IMR-90 (cell line): ENCODE data around the gene TRIO. TPM values are rescaled to one million over a fixed set of nuclear protein-coding genes. Genes with fewer than 3 reads are reported as not detected.

ENCODE experiments used
- ATAC-seq: fragments of 200-7000 bp; cut with Tn5 transposase; 2 replicates; pipeline ENCODE4 v1.9.1; 2020; ENCODE audit warnings: low read depth, mild to moderate bottlenecking, moderate library complexity
- BruUV-seq: library from RNA; stranded (reverse); fragments of 400-500 nt; replicated peaks from 2 replicates; lab custom pipeline; 2021; lab: Mats Ljungman, UMichigan
- CTCF ChIA-PET: fragments of 300-600 bp; formaldehyde crosslinking; extraction: SDS; loops from one replicate; lab custom pipeline; 2021; ENCODE audit warnings: antibody characterized with exemption; lab: Yijun Ruan, JAX
- POLR2A ChIA-PET: fragments of 300-600 bp; sonication (Branson Sonifier 250); formaldehyde crosslinking; loops from one replicate; lab custom pipeline; 2022; ENCODE audit warnings: antibody characterized with exemption; ENCODE audit not compliant: unreplicated experiment; lab: Charles Lee
- DNase-seq: peaks from one replicate; pipeline ENCODE4 v3.0.0; 2013
- H2AFZ ChIP-seq: replicated peaks from 2 replicates; pipeline ENCODE3; 2013; ENCODE audit warnings: low read length, mild to moderate bottlenecking; ENCODE audit not compliant: poor library complexity
- H2AK5ac ChIP-seq: 2 replicates; pipeline ENCODE4 v1.6.1; 2013; ENCODE audit warnings: low read depth, low read length, inconsistent platforms
- H2AK9ac ChIP-seq: replicated peaks from 2 replicates; pipeline ENCODE3; 2013; ENCODE audit warnings: mild to moderate bottlenecking, low read depth, low read length, moderate library complexity; ENCODE audit not compliant: poor library complexity
- H2BK120ac ChIP-seq: 2 replicates; pipeline ENCODE4 v1.6.1; 2013; ENCODE audit warnings: low read depth, low read length, inconsistent platforms
- H2BK15ac ChIP-seq: 3 replicates; pipeline ENCODE4 v1.6.1; 2013; ENCODE audit warnings: low read depth, low read length, inconsistent platforms
- H2BK20ac ChIP-seq: 2 replicates; pipeline ENCODE4 v1.6.1; 2013; ENCODE audit warnings: low read depth, mild to moderate bottlenecking, inconsistent platforms, low read length, moderate library complexity
- H2BK5ac ChIP-seq: 2 replicates; pipeline ENCODE4 v1.6.1; 2013; ENCODE audit warnings: mild to moderate bottlenecking, low read depth, low read length, inconsistent platforms; ENCODE audit not compliant: poor library complexity, severe bottlenecking
- H3K14ac ChIP-seq: replicated peaks from 2 replicates; pipeline ENCODE4 v1.6.1; 2013; ENCODE audit warnings: low read depth, low read length, inconsistent platforms
- H3K18ac ChIP-seq: 2 replicates; pipeline ENCODE4 v1.6.1; 2013; ENCODE audit warnings: low read depth, low read length, control low read depth
- H3K23ac ChIP-seq: 2 replicates; pipeline ENCODE4 v1.6.1; 2013; ENCODE audit warnings: low read depth, low read length, inconsistent platforms
- H3K27ac ChIP-seq: 2 replicates; pipeline ENCODE4 v1.5.1; 2013; ENCODE audit warnings: mild to moderate bottlenecking, control low read depth, low read length; ENCODE audit not compliant: insufficient read depth
- H3K27me3 ChIP-seq: 2 replicates; pipeline ENCODE4 v1.6.1; 2013; ENCODE audit warnings: low read length; ENCODE audit not compliant: control insufficient read depth, insufficient read depth
- H3K36me3 ChIP-seq: 2 replicates; pipeline ENCODE4 v1.6.1; 2013; ENCODE audit warnings: low read length, mixed read lengths; ENCODE audit not compliant: control insufficient read depth, insufficient read depth
- H3K4ac ChIP-seq: 2 replicates; pipeline ENCODE4 v1.6.1; 2013; ENCODE audit warnings: low read depth, low read length, inconsistent platforms
- H3K4me1 ChIP-seq: 2 replicates; pipeline ENCODE4 v1.6.1; 2013; ENCODE audit warnings: low read length, mixed read lengths; ENCODE audit not compliant: control insufficient read depth, insufficient read depth
- H3K4me2 ChIP-seq: 2 replicates; pipeline ENCODE4 v1.6.1; 2013; ENCODE audit warnings: low read depth, mild to moderate bottlenecking, control low read depth, low read length, moderate library complexity
- H3K4me3 ChIP-seq: 2 replicates; pipeline ENCODE4 v1.5.1; 2013; ENCODE audit warnings: low read depth, mild to moderate bottlenecking, control low read depth, low read length, moderate library complexity; ENCODE audit not compliant: insufficient read depth
- H3K56ac ChIP-seq: 2 replicates; pipeline ENCODE4 v1.6.1; 2013; ENCODE audit warnings: low read length, inconsistent platforms; ENCODE audit not compliant: insufficient read depth; ENCODE audit errors: extremely low read depth
- H3K79me1 ChIP-seq, 2 experiments: 2 replicates each; pipeline ENCODE4 v1.6.1; 2013; ENCODE audit warnings: low read length in 2 of 2, inconsistent platforms in 1 of 2, low read depth in 1 of 2
- H3K9ac ChIP-seq: 2 replicates; pipeline ENCODE4 v1.6.1; 2013; ENCODE audit warnings: low read depth, low read length, control low read depth
- H3K9me1 ChIP-seq: 2 replicates; pipeline ENCODE4 v1.6.1; 2013; ENCODE audit warnings: low read length, inconsistent platforms; ENCODE audit not compliant: insufficient read depth
- H3K9me3 ChIP-seq: 2 replicates; pipeline ENCODE4 v1.6.1; 2013; ENCODE audit warnings: low read length; ENCODE audit not compliant: control insufficient read depth, insufficient read depth
- H4K20me1 ChIP-seq: 2 replicates; pipeline ENCODE4 v1.6.1; 2013; ENCODE audit warnings: low read length, inconsistent platforms; ENCODE audit not compliant: insufficient read depth
- H4K5ac ChIP-seq: 2 replicates; pipeline ENCODE4 v1.6.1; 2013; ENCODE audit warnings: mild to moderate bottlenecking, low read depth, low read length, control low read depth
- H4K8ac ChIP-seq, 2 experiments: 2 replicates each; pipeline ENCODE4 v1.6.1; 2013; ENCODE audit warnings: low read depth in 2 of 2, low read length in 2 of 2, control low read depth in 1 of 2, inconsistent platforms in 1 of 2
- H4K91ac ChIP-seq: 2 replicates; pipeline ENCODE4 v1.6.1; 2013; ENCODE audit warnings: low read depth, low read length, inconsistent platforms; ENCODE audit not compliant: insufficient read depth
- ELK1 ChIP-seq: fragments of 150-350 bp; IDR thresholded peaks from 2 replicates; pipeline ENCODE4 v1.6.1; 2016; ENCODE audit warnings: low read depth, mild to moderate bottlenecking, low read length, moderate library complexity, borderline replicate concordance
- MXI1 ChIP-seq: IDR thresholded peaks from 2 replicates; pipeline ENCODE4 v1.6.1; 2012; ENCODE audit warnings: low read depth, mild to moderate bottlenecking, low read length, moderate library complexity, borderline replicate concordance
- RCOR1 ChIP-seq: IDR thresholded peaks from 2 replicates; pipeline ENCODE4 v1.6.1; 2012; ENCODE audit warnings: mild to moderate bottlenecking, low read length, improper control_type of control experiment; ENCODE audit not compliant: insufficient replicate concordance
- RFX5 ChIP-seq: IDR thresholded peaks from 2 replicates; pipeline ENCODE4 v1.8.0; 2012; ENCODE audit warnings: low read depth, mild to moderate bottlenecking, low read length, moderate library complexity
- WGBS, 2 experiments: methylation state at CpG; one replicate each; pipeline versions ENCODE4 v1.1.5 to v1.1.7; 2013; ENCODE audit warnings: missing lambda C conversion rate in 2 of 2; ENCODE audit not compliant: insufficient read length in 1 of 2; ENCODE audit errors: extremely low coverage in 2 of 2; 5-methylcytosine and 5-hydroxymethylcytosine counted together
- dilution Hi-C: fragments of 300-500 bp; cut with HindIII; formaldehyde crosslinking; loops from one replicate; pipeline ENCODE4 v1.14.3; 2018; ENCODE audit warnings: low sequenced_read_pairs; ENCODE audit not compliant: unreplicated experiment
- in situ Hi-C: fragments of 300-500 bp; cut with MboI; formaldehyde crosslinking; loops from 3 replicates; pipeline ENCODE4 v1.14.3; 2019; ENCODE audit warnings: low sequenced_read_pairs, inconsistent platforms, mixed read lengths
- intact Hi-C: fragments of 100-400 bp; cut with micrococcal nuclease; formaldehyde crosslinking; loops from 2 replicates; pipeline ENCODE4 v1.10.0; 2022
- polyA plus RNA-seq, 3 experiments: library from polyadenylated mRNA; depleted of rRNA; stranded (reverse); fragments of >200 nt; gene quantifications; 2 replicates each; pipeline ENCODE4 v1.2.3, GENCODE V29; 2012; ENCODE audit warnings: low replicate concordance in 1 of 3
- total RNA-seq: library from RNA; depleted of rRNA; stranded (reverse); fragments of >200 nt; gene quantifications from 2 replicates; pipeline ENCODE4 v1.2.3, GENCODE V29; 2012
- TF ChIP-seq, protein P1 (sequence below): conservative IDR thresholded peaks from 2 replicates; pipeline ENCODE4 v1.5.1; 2012; ENCODE audit warnings: mild to moderate bottlenecking, low read depth, low read length, improper control_type of control experiment

Gene TRIO
- total and polyA plus RNA-seq, 2 of the 4 experiments (the other 2 are of a cell fraction) = 206 to 522 TPM

DNA sequence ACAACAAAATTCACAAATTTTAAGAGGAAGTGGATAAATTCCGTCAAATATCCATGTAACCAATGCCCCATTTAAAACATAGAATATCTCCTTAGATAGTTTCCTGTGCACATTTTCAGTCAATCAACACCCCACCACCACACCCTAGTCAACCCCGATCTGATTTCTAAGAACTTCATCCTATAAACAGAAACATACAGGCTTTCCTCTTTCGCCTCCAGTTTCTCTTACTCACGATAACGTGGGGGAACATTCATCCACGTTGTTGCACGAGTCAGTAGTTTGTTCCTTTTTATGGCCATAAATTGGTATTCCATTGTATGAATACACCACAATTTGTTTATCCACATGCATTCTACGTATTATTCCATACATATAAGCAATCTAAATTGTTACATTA, 35.6 kb upstream of the TRIO start:
- no peak overlapping the region; the same call in 1 of the 2 replicates for H3K27ac ChIP-seq

More for the DNA sequence above, 35.6 kb upstream of the TRIO start:
- no peak for TF ChIP-seq ELK1
- TF ChIP-seq RFX5 = no peak
- TF ChIP-seq MXI1 = no peak
- TF ChIP-seq, protein P1, sequence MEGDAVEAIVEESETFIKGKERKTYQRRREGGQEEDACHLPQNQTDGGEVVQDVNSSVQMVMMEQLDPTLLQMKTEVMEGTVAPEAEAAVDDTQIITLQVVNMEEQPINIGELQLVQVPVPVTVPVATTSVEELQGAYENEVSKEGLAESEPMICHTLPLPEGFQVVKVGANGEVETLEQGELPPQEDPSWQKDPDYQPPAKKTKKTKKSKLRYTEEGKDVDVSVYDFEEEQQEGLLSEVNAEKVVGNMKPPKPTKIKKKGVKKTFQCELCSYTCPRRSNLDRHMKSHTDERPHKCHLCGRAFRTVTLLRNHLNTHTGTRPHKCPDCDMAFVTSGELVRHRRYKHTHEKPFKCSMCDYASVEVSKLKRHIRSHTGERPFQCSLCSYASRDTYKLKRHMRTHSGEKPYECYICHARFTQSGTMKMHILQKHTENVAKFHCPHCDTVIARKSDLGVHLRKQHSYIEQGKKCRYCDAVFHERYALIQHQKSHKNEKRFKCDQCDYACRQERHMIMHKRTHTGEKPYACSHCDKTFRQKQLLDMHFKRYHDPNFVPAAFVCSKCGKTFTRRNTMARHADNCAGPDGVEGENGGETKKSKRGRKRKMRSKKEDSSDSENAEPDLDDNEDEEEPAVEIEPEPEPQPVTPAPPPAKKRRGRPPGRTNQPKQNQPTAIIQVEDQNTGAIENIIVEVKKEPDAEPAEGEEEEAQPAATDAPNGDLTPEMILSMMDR = no peak
- no peak for TF ChIP-seq RCOR1
- Histone ChIP-seq H3K9me1 (peaks cover 4% of the 10 kb centered on the region; the same call in 1 of the 2 replicates), H3K14ac (peak overlapping the region; percentile 83), H4K5ac (peak overlapping the region; percentile 84; the same call in 1 of the 2 replicates), H4K8ac (peak overlapping the region; percentile 63 to 96), H3K56ac (peak overlapping the region; percentile 48; the same call in 1 of the 2 replicates), H4K20me1 (no peaks in the 10 kb centered on the region), H3K9ac (no peak overlapping the region), H4K91ac (peak overlapping the region; percentile 88), H3K4ac (peak overlapping the region; percentile 74), H3K4me3 (no peak overlapping the region), H3K23ac (peak overlapping the region; percentile 74; the same call in 1 of the 2 replicates), H2BK15ac (peak overlapping the region; percentile 85), H2BK5ac (peak overlapping the region; percentile 98), H3K36me3 (no peaks in the 10 kb centered on the region), H3K9me3 (peaks cover 12% of the 10 kb centered on the region; the same call in 1 of the 2 replicates), H2AFZ (no peak overlapping the region), H3K79me1 (peaks cover 15 to 39% of the 10 kb centered on the region in 2 experiments), H2BK120ac (peak overlapping the region; percentile 94), H2AK9ac (no peak overlapping the region), H2BK20ac (peak overlapping the region; percentile 92), H3K18ac (peak overlapping the region; percentile 55; the same call in 1 of the 2 replicates), H3K27me3 (no peaks in the 10 kb centered on the region), H3K4me1 (peaks cover 9% of the 10 kb centered on the region), H2AK5ac (peak overlapping the region; percentile 94; the same call in 1 of the 2 replicates), H3K4me2 (no peak overlapping the region; the same call in 1 of the 2 replicates)
- no TSS peak for BruUV-seq
- POLR2A ChIA-PET = no interaction called here
- CTCF ChIA-PET = interaction anchor here (0.9 to 1.6 kb wide), 2 partner anchors 40 to 113 kb away, joined by 3 to 4 read pairs; no protein-coding TSS in a partner anchor
- intact Hi-C loops = no loop called here
- 20% methylated on average over 1 of the region's 8 CpGs; no CpG with 5 or more reads in 1 of the 2 experiments for WGBS, 2 experiments
- DNase-seq (peak; percentile 37), ATAC-seq (no peak)
- in situ Hi-C loops = loop anchor here (25.0 kb wide), 1 partner anchor 555 kb away; the partner anchor contains the start of gene OTULIN
- dilution Hi-C loops = no loop called here
